Glomerular visceral epithelial cell (primary cell): ENCODE results near the gene MED15.
"Not testable (repeated sequence)": the region's sequence is repeated elsewhere in the genome, so short reads cannot be mapped to it uniquely, and the experiment has no call there.

Experiments
- DNase-seq: peaks from one replicate; pipeline ENCODE4 v3.0.0-alpha.2; 2016; ENCODE audit errors: extremely low spot score

MED15 gene

GRCh38 chr22:20483143-20483506 is 24.3 kb upstream of the MED15 start:
- not testable (repeated sequence) for DNase-seq

- no peak for DNase-seq
Observed at GRCh38 chr22:20483771-20484170, 23.6 kb upstream of the MED15 start.

- no peak for DNase-seq
Observed at GRCh38 chr22:20484948-20485683, 22.3 kb upstream of the MED15 start.

- no peak for DNase-seq
Observed at GRCh38 chr22:20486229-20486628, 21.2 kb upstream of the MED15 start.

GRCh38 chr22:20487715-20488114 is 19.7 kb upstream of the MED15 start:
- no peak for DNase-seq

GRCh38 chr22:20488946-20489345 is 18.5 kb upstream of the MED15 start:
- no peak for DNase-seq

- no peak for DNase-seq
Observed at GRCh38 chr22:20490183-20490940, 17.0 kb upstream of the MED15 start.

GRCh38 chr22:20490941-20491307 is 16.5 kb upstream of the MED15 start:
- DNase-seq: no peak

- no peak for DNase-seq
Observed at GRCh38 chr22:20491346-20491745, 16.1 kb upstream of the MED15 start.

- DNase-seq: peak; percentile 36
Observed at GRCh38 chr22:20494978-20495860, 12.2 kb upstream of the MED15 start, which contains the start of gene KLHL22. TSS of gene KLHL22 (minus strand) at chr22:20495795. CDS start at chr22:20489211, 6,584 bp downstream.

- peak; percentile 92 for DNase-seq
Observed at GRCh38 chr22:20495861-20496681, 11.3 kb upstream of the MED15 start.

GRCh38 chr22:20497426-20497825 is 10.0 kb upstream of the MED15 start:
- DNase-seq: no peak

- DNase-seq: no peak
Observed at GRCh38 chr22:20498913-20499312, 8.5 kb upstream of the MED15 start.

GRCh38 chr22:20499769-20500168 is 7.6 kb upstream of the MED15 start:
- DNase-seq: no peak

- peak; percentile 76 for DNase-seq
Observed at GRCh38 chr22:20503816-20504215, 3.6 kb upstream of the MED15 start.

- DNase-seq: peak; percentile 83
Observed at GRCh38 chr22:20504293-20504922, 3.0 kb upstream of the MED15 start.

- no peak for DNase-seq
Observed at GRCh38 chr22:20506543-20507252, 712 bp upstream of the MED15 start.

GRCh38 chr22:20508067-20508755 is 801 bp downstream of the MED15 start:
- DNase-seq: not testable (repeated sequence)

- DNase-seq: no peak
Observed at GRCh38 chr22:20508815-20509271, 1.4 kb downstream of the MED15 start.
